H1 (cell line): Measurements from ENCODE around the gene CSTF3. TPM values are rescaled to one million over a fixed set of nuclear protein-coding genes. Genes with fewer than 3 reads are reported as not detected.

Experiments used
- CTCF ChIP-seq, 3 experiments: IDR thresholded peaks; 1 replicate in 2 of 3; 2 replicates in 1 of 3; pipeline versions ENCODE4 v1.5.1 to v1.6.1; 2011; ENCODE audit warnings: low read length in 3 of 3, mild to moderate bottlenecking in 3 of 3, inconsistent platforms in 2 of 3, low read depth in 1 of 3, moderate library complexity in 1 of 3; ENCODE audit not compliant: insufficient read depth in 1 of 3; ENCODE audit errors: control extremely low read depth in 1 of 3
- polyA plus RNA-seq, 7 experiments: library from polyadenylated mRNA; depleted of rRNA in 3 of 7; stranded (reverse) in 5 of 7; unstranded in 2 of 7; fragments of >200 nt in 5 of 7; fragments of 200-250 nt in 2 of 7; gene quantifications; 1 replicate in 5 of 7; 2 replicates in 1 of 7; 4 replicates in 1 of 7; pipeline versions ENCODE4 v1.2.1 to v1.2.3, GENCODE V29; 2011 to 2013; ENCODE audit warnings: missing spikeins in 2 of 7, mixed read lengths in 2 of 7
- small RNA-seq: library from polyadenylated mRNA; stranded (forward); fragments of <200 nt; extraction: miRNeasy Mini kit (QIAGEN cat#:217004); gene quantifications from one replicate; pipeline ENCODE3, GENCODE V24; 2013; ENCODE audit not compliant: insufficient read depth
- total RNA-seq: library from RNA; stranded (reverse); fragmentation: NEBNext Ultra II Directional; extraction: Animal tissue kit (Norgen Biotek cat#: 25700); gene quantifications from 2 replicates; pipeline ENCODE4 v1.2.1, GENCODE V29; 2021

CSTF3 gene
- total and polyA plus RNA-seq, 2 of the 8 experiments (the other 6 are each of a cell fraction or from before 2014, with no cell fraction given), result 22.3 to 54.7 TPM

GRCh38 chr11:33035011-33035410, 126.3 kb downstream of the CSTF3 start (continued):
- no peak for TF ChIP-seq CTCF (IDR thresholded peaks at IDR 0.05; ENCODE audit: control extremely low read depth in 1 of 3, insufficient read depth in 1 of 3, low read depth in 1 of 3, low read length in 3 of 3)

Small RNAs within 50 kb of the gene (small RNA-seq; reads per million reads assigned to genes)
- not detected for gene RF00019

Other genes with a start within 250 kb of the CSTF3 start
- gene DEPDC7, start 145.6 kb downstream of the CSTF3 start, total RNA-seq, result 6.3 and 7.6 TPM in 2 replicates
- 1.4 and 3.1 TPM in 2 replicates for gene DEPDC7, start 145.6 kb downstream of the CSTF3 start, polyA plus RNA-seq (2011; rRNA removed)
- 23.1 and 24.0 TPM in 2 replicates for gene TCP11L1, start 121.9 kb downstream of the CSTF3 start, total RNA-seq
- gene TCP11L1, start 121.9 kb downstream of the CSTF3 start, polyA plus RNA-seq (2011; rRNA removed), result 10.9 and 11.2 TPM in 2 replicates
- gene HIPK3, start 95.9 kb upstream of the CSTF3 start, total RNA-seq, result 20.8 and 22.3 TPM in 2 replicates
- 3.2 and 5.0 TPM in 2 replicates for gene HIPK3, start 95.9 kb upstream of the CSTF3 start, polyA plus RNA-seq (2011; rRNA removed)
- 2.3 and 2.4 TPM in 2 replicates for gene KIAA1549L, start 214.6 kb upstream of the CSTF3 start, total RNA-seq
- 1.5 and 1.6 TPM in 2 replicates for gene KIAA1549L, start 214.6 kb upstream of the CSTF3 start, polyA plus RNA-seq (2011; rRNA removed)